K562 (cell line): ENCODE results near the gene HSDL1. TPM values are rescaled to one million over a fixed set of nuclear protein-coding genes. Genes with fewer than 3 reads are reported as not detected.

Experiments used
- ARID2 ChIP-seq: fragments of 450-650 bp; IDR thresholded peaks from 2 replicates; pipeline ENCODE4 v1.6.1; 2017; ENCODE audit warnings: antibody characterized with exemption, mild to moderate bottlenecking
- ATF4 ChIP-seq: fragments of 450-650 bp; formaldehyde crosslinking; IDR thresholded peaks from 2 replicates; pipeline ENCODE4 v1.4.0; 2022; ENCODE audit warnings: mild to moderate bottlenecking, moderate library complexity
- BHLHE40 ChIP-seq: IDR thresholded peaks from 2 replicates; pipeline ENCODE4 v1.6.1; 2011; ENCODE audit warnings: low read length, improper control_type of control experiment
- BRD9 ChIP-seq: fragments of 450-650 bp; IDR thresholded peaks from 2 replicates; pipeline ENCODE4 v1.6.1; 2018; ENCODE audit warnings: low read depth; ENCODE audit not compliant: partially characterized antibody
- E2F5 ChIP-seq: sonication (generic); formaldehyde crosslinking; IDR thresholded peaks from 2 replicates; pipeline ENCODE4 v1.8.0; 2022; ENCODE audit warnings: mild to moderate bottlenecking, missing genetic modification reagents
- ETV6 ChIP-seq, 3 experiments: fragments of 150-350 bp in 1 of 3; sonication (generic) in 1 of 3; formaldehyde crosslinking in 1 of 3; IDR thresholded peaks; 2 replicates each; pipeline versions ENCODE4 v1.6.1 to v1.8.0; 2014 to 2022; ENCODE audit warnings: borderline replicate concordance in 2 of 3, low read depth in 2 of 3, antibody characterized with exemption in 1 of 3, low read length in 1 of 3, mild to moderate bottlenecking in 1 of 3, missing genetic modification reagents in 1 of 3
- HDAC1 ChIP-seq, 2 experiments: fragments of 450-650 bp; IDR thresholded peaks; 2 replicates each; pipeline ENCODE4 v1.6.1; 2016 to 2017; ENCODE audit warnings: inconsistent platforms in 1 of 2, mild to moderate bottlenecking in 1 of 2, moderate library complexity in 1 of 2
- HDAC2 ChIP-seq: fragments of 450-650 bp; IDR thresholded peaks from 2 replicates; pipeline ENCODE4 v1.6.1; 2016; ENCODE audit warnings: mild to moderate bottlenecking
- HDAC3 ChIP-seq: fragments of 450-650 bp; IDR thresholded peaks from 2 replicates; pipeline ENCODE4 v1.6.1; 2018; ENCODE audit warnings: borderline replicate concordance, mild to moderate bottlenecking, moderate library complexity; ENCODE audit not compliant: partially characterized antibody
- HDAC8 ChIP-seq: fragments of 450-650 bp; IDR thresholded peaks from 2 replicates; pipeline ENCODE4 v1.6.1; 2016; ENCODE audit warnings: mild to moderate bottlenecking, missing genetic modification characterization, moderate library complexity, missing compliant biosample characterization
- JUN ChIP-seq, 2 experiments: sonication (generic) in 1 of 2; formaldehyde crosslinking in 1 of 2; IDR thresholded peaks; 2 replicates each; pipeline versions ENCODE4 v1.6.1 to v1.8.0; 2012 to 2022; ENCODE audit warnings: borderline replicate concordance in 2 of 2, mild to moderate bottlenecking in 2 of 2, improper control_type of control experiment in 1 of 2, low read depth in 1 of 2, low read length in 1 of 2, missing genetic modification reagents in 1 of 2
- KLF10 ChIP-seq: fragments of 250-450 bp; sonication (Bioruptor Pico); IDR thresholded peaks from 2 replicates; pipeline ENCODE4 v1.6.1; 2021; ENCODE audit warnings: matching md5 sums
- MBD1 ChIP-seq: fragments of 250-450 bp; sonication (Bioruptor Pico); IDR thresholded peaks from 2 replicates; pipeline ENCODE4 v1.8.0; 2022; ENCODE audit warnings: inconsistent platforms
- MCM3 ChIP-seq: fragments of 450-650 bp; IDR thresholded peaks from 2 replicates; pipeline ENCODE4 v1.6.1; 2016
- MYC ChIP-seq, 2 experiments: fragments of 250-450 bp in 1 of 2; sonication (Bioruptor Pico) in 1 of 2; IDR thresholded peaks; 2 replicates each; pipeline versions ENCODE4 v1.5.1 to v1.6.1; 2012 to 2021; ENCODE audit warnings: low read depth in 2 of 2, borderline replicate concordance in 1 of 2, improper control_type of control experiment in 1 of 2, low read length in 1 of 2, mild to moderate bottlenecking in 1 of 2, moderate library complexity in 1 of 2
- PTTG1 ChIP-seq: fragments of 450-650 bp; IDR thresholded peaks from 2 replicates; pipeline ENCODE4 v1.6.1; 2016; ENCODE audit warnings: low read depth, mild to moderate bottlenecking, missing genetic modification characterization, missing compliant biosample characterization
- SIN3A ChIP-seq, 2 experiments: fragments of 150-350 bp in 1 of 2; IDR thresholded peaks; 2 replicates each; pipeline ENCODE4 v1.6.1; 2011 to 2016; ENCODE audit warnings: borderline replicate concordance in 2 of 2, low read depth in 2 of 2, low read length in 2 of 2, mild to moderate bottlenecking in 2 of 2, moderate library complexity in 2 of 2; ENCODE audit not compliant: control insufficient read depth in 1 of 2
- SNIP1 ChIP-seq: fragments of 450-650 bp; IDR thresholded peaks from 2 replicates; pipeline ENCODE4 v1.7.1; 2017; ENCODE audit warnings: low read depth, mild to moderate bottlenecking
- SP1 ChIP-seq: sonication (generic); formaldehyde crosslinking; IDR thresholded peaks from 2 replicates; pipeline ENCODE4 v1.8.1; 2022; ENCODE audit warnings: mild to moderate bottlenecking, missing genetic modification reagents
- STAT5B ChIP-seq: fragments of 250-450 bp; sonication (Bioruptor Pico); IDR thresholded peaks from 2 replicates; pipeline ENCODE4 v1.8.0; 2021; ENCODE audit warnings: mild to moderate bottlenecking, inconsistent platforms
- SUPT5H ChIP-seq: fragments of 450-650 bp; IDR thresholded peaks from 2 replicates; pipeline ENCODE4 v1.6.1; 2016
- U2AF1 ChIP-seq: fragments of 200-400 bp; formaldehyde crosslinking; optimal IDR thresholded peaks from 2 replicates; pipeline ENCODE3; 2017; ENCODE audit warnings: mild to moderate bottlenecking, low read depth, low read length, moderate library complexity
- ZNF445 ChIP-seq: fragments of 250-450 bp; sonication (Bioruptor Pico); IDR thresholded peaks from 2 replicates; pipeline ENCODE4 v1.4.0; 2020; ENCODE audit warnings: low read depth, mild to moderate bottlenecking, moderate library complexity
- ZNF696 ChIP-seq: fragments of 250-450 bp; sonication (Bioruptor Pico); conservative IDR thresholded peaks from 2 replicates; pipeline ENCODE4 v1.4.0; 2020; ENCODE audit warnings: mild to moderate bottlenecking, moderate library complexity
- polyA plus RNA-seq, 8 experiments: library from polyadenylated mRNA; depleted of rRNA in 4 of 8; stranded (reverse) in 5 of 8; unstranded in 3 of 8; fragments of >200 nt; fragmentation: Nextera tagmentation in 2 of 8; fragmentation: Illumina TruSeq in 1 of 8; extraction: Ambion mirVana in 2 of 8; extraction: Trizol in 1 of 8; gene quantifications; 2 replicates each; pipeline versions ENCODE4 v1.2.1 to v1.2.3, GENCODE V29; 2011 to 2014; ENCODE audit warnings: inconsistent platforms in 1 of 8, missing spikeins in 1 of 8
- total RNA-seq, 7 experiments: library from RNA; depleted of rRNA in 6 of 7; stranded (reverse); fragments of >200 nt in 6 of 7; fragmentation: Illumina TruSeq in 2 of 7; extraction: Trizol in 2 of 7; gene quantifications; 2 replicates each; pipeline versions ENCODE4 v1.2.1 to v1.2.3, GENCODE V29; 2011 to 2021; ENCODE audit warnings: low replicate concordance in 1 of 7

HSDL1 gene
- total and polyA plus RNA-seq, 9 of the 15 experiments (the other 6 are each of a cell fraction or from before 2014, with no cell fraction given): 14.8 to 41.2 (median 27.7) TPM

- TF ChIP-seq SNIP1 (no peak), MBD1 (CRISPR knock-in tag) (no peak), HDAC8 (tag) (peak; percentile 86), HDAC3 (no peak), SIN3A (IDR thresholded peaks at IDR 0.05; ENCODE audit: borderline replicate concordance in 2 of 2, control insufficient read depth in 1 of 2, low read depth in 2 of 2, low read length in 2 of 2) (no peak), ZNF445 (CRISPR knock-in tag) (no peak), SP1 (CRISPR knock-in tag) (peak; percentile 48; the same call in 1 of the 2 replicates), HDAC1 (IDR thresholded peaks at IDR 0.05) (peak in 1 of 2 experiments; percentile 67; a peak in 2 of 4 replicates), ARID2 (no peak), E2F5 (no peak), MYC (IDR thresholded peaks at IDR 0.05; ENCODE audit: low read depth, low read length) (peak; percentile 7), MYC (CRISPR knock-in tag; IDR thresholded peaks at IDR 0.05; ENCODE audit: borderline replicate concordance, low read depth) (no peak), ZNF696 (peak; percentile 68; the same call in 1 of the 2 replicates), KLF10 (CRISPR knock-in tag) (no peak), JUN (IDR thresholded peaks at IDR 0.05; ENCODE audit: borderline replicate concordance, low read depth, low read length) (0 out of 2 replicates have a peak, but pooled peaks have one; percentile 36), JUN (CRISPR knock-in tag; IDR thresholded peaks at IDR 0.05; ENCODE audit: borderline replicate concordance) (0 out of 2 replicates have a peak, but pooled peaks have one; percentile 33), ATF4 (peak; percentile 2; the same call in 1 of the 2 replicates), BRD9 (peak; percentile 89), SUPT5H (peak; percentile 59), MCM3 (no peak), ETV6 (IDR thresholded peaks at IDR 0.05; ENCODE audit: borderline replicate concordance in 1 of 2, low read depth in 2 of 2, low read length in 1 of 2) (no peak), ETV6 (CRISPR knock-in tag; IDR thresholded peaks at IDR 0.05; ENCODE audit: borderline replicate concordance) (no peak), PTTG1 (tag) (peak; percentile 25; the same call in 1 of the 2 replicates), HDAC2 (peak; percentile 85), U2AF1 (no peak), BHLHE40 (peak; percentile 94), STAT5B (CRISPR knock-in tag) (no peak)
Observed at GRCh38 chr16:84138824-84139627, 6.0 kb downstream of the HSDL1 start (continued).
